ENCODE results near the gene DGKI.

The DGKI gene

DNA sequence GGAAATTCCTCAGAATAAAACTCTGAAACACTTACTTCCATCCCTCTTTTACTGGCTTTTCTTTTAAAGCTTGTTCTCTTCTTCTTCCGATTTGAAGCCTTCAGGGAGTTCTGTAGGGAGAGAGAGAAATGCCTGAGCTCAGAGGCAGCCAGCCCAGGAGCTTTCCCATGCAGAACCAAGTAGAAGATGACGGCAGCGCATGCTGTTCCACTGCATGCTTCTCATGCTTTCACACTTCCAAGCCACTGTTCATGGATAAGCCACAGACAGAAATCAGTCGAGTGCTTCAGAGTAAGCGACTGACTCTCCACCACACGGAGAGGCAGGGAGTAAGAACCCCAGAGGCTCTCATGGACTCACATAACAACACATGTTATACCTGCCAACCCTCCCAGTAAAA lies 237.3 kb downstream of the DGKI start:
- no peak for DNase-seq (ENCODE audit: low read depth in 2 of 3, low spot score in 2 of 3)

DNA sequence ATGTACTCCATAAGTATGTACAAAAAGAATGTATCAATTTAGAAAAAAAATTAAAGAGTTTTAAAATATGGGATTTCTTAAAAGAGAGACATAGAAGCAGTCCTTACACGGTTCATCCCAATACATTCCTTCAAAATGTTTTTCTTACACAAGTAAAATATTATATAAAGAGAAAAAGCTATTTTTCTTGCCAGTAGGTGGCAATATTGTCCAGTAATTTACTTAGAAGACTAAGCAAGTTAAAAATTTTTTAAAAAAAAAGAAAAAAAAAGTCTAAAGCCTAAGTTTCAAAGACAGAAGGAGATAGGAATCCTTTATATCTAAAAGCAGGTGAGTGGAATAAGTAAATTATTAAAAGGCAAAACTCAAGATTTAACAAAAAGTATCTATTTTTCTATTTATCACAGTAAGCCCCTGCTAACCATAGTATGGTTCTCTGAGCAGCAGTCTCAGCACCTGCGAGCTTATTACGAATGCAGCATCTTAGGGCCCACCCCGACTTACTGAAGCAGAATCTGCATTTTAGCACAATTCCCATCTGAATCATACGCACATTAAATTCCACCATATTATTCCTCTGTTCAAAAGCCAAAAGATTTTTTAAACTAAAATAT lies 240.6 kb downstream of the DGKI start:
- no peak for DNase-seq (ENCODE audit: low read depth in 2 of 3, low spot score in 2 of 3)

- DNase-seq (ENCODE audit: low read depth in 2 of 3, low spot score in 2 of 3) = no peak
Observed at GRCh38 chr7:137603043-137603442, 243.7 kb downstream of the DGKI start.

- no peak for DNase-seq (ENCODE audit: low read depth in 2 of 3, low spot score in 2 of 3)
Observed at GRCh38 chr7:137601642-137602041, 245.1 kb downstream of the DGKI start.

GRCh38 chr7:137597856-137598255 lies 248.9 kb downstream of the DGKI start:
- no peak for DNase-seq (ENCODE audit: low read depth in 2 of 3, low spot score in 2 of 3)

GRCh38 chr7:137593115-137593711 lies 253.6 kb downstream of the DGKI start:
- DNase-seq (ENCODE audit: low read depth in 2 of 3, low spot score in 2 of 3) = no peak

DNA sequence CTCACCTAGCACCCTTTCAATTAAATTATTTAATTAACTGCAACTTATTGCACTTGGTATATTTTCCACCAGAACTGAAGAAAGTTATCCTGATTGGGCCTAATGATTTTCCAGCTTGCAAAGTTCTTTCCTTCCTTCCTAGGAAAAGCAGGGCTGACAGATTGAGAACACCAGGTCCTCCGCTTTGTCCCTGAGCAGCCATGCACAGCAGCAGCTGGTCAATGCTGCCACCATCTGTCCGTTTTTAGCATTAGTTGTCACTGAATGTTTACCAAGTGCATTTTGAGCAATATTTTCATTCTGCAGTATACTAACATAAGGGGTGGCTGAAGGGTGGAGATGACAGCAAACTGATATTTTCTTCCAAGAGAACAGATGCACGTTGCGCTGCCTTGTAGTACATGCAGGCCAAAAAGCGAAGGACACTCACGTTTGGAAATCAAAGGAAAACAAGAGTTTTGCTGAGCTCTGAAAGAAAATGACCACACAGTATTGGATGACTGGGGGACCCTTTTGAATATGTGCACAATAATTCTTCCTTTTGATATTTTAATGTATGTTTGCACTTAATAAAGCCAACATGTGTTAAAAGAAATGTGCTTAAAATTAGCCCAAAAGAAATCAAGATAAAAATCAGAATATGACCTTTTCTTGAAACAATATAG lies 254.4 kb downstream of the DGKI start:
- no peak for DNase-seq (ENCODE audit: low read depth in 2 of 3, low spot score in 2 of 3)

DNA sequence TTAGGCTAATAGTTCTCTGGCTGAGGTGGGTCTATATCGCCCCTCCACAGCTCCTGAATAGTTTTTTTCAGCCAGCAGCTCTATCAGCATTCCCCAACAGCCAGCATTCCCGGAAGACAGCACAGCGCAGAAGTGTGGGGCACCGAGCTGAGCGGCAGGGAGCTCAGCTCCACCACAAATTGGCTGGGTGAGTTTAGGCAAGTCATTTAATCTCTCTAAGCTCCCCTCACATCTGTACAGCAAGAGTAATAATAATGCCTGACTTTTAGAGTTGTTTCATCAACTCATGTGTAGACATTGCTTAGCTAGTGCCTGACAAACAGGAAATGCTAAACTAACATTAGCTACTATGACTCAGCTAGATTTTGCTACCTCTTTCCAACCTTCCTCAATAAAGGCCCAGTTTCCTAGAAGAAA lies 255.3 kb downstream of the DGKI start:
- DNase-seq (ENCODE audit: low read depth in 2 of 3, low spot score in 2 of 3) = no peak

GRCh38 chr7:137590756-137591305 lies 255.9 kb downstream of the DGKI start:
- no peak for DNase-seq (ENCODE audit: low read depth in 2 of 3, low spot score in 2 of 3)

GRCh38 chr7:137590071-137590755 lies 256.6 kb downstream of the DGKI start:
- no peak for DNase-seq (ENCODE audit: low read depth in 2 of 3, low spot score in 2 of 3)

GRCh38 chr7:137587326-137587725 lies 259.4 kb downstream of the DGKI start:
- no peak for DNase-seq (ENCODE audit: low read depth in 2 of 3, low spot score in 2 of 3)

GRCh38 chr7:137585591-137585990 lies 261.2 kb downstream of the DGKI start:
- no peak for DNase-seq (ENCODE audit: low read depth in 2 of 3, low spot score in 2 of 3)

DNA sequence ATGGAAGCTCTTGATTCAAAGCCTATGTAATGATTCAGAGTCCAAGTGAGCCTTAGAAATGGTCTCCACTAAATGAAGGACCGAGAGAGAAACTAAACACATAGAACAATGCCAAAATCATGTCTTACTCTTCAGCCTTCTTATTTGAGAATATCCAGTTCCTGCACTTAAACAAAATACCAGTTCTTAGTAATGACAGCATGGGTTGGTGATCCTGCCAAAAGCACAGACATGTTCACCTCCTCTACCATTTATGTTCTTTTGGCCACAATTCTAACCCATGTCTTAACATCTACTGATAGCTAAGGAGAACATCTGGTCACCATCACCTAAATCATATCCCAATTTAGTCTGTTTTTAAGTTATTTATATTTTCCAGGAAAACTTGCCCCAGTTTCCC lies 263.6 kb downstream of the DGKI start:
- no peak for DNase-seq (ENCODE audit: low read depth in 2 of 3, low spot score in 2 of 3)

- no peak for DNase-seq (ENCODE audit: low read depth in 2 of 3, low spot score in 2 of 3)
Observed at GRCh38 chr7:137579913-137580640, 266.7 kb downstream of the DGKI start.

DNA sequence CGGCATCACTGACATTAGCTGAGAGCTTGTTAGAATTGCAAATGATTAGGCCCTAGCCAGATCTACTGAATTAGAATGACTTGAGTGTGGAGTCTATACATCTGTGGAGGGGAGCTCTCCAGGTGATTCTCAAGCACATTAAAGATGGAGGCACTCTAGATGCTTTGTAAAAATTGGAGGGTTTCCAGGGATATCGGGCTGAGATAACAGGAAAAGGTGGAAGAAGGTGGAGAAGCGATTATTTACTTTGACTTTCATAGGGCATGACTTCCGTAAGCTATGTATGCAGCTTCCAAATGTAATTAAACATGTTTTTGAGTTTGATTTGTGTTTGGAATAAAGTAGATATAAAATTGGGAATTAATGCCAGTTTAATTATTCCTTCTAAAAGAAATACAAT lies 268.2 kb downstream of the DGKI start:
- no peak for DNase-seq (ENCODE audit: low read depth in 2 of 3, low spot score in 2 of 3)

DNA sequence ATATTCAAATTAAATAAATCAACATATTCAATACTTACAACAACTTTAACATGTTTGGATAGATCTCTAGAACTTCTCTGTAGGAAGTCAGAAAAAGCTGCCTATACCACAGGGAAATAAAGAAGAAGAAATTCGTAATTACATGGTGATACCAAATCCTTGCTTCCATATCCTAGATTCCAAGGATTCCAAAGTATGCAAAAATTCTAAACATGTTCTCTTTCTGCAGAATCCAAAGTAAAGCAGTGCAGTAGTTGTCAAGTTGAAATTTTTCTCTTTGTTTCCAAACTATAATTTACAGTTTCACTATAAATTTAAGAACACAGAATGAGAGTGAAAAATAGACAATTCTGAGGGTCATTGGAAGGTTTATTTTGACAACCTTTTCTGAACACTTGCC lies 269.6 kb downstream of the DGKI start:
- DNase-seq (ENCODE audit: low read depth in 2 of 3, low spot score in 2 of 3) = no peak

DNA sequence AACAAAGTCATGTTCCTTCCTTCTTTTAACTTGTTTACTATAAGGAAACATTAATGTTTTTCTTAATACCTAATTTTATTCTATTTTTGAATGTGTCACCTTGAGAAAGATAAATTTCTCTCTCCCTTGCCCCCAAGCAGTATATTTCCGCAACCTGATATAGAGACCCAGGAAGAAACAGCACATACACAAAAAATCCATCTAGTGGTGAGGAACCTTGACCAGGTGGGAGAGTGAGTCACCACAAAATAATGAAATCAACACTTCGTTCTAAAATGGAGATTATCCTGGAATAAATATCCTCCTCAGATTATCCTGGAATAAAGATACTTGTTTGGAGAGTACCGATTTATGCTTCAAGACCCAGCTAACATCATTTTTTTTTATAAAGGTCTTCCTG lies 270.3 kb downstream of the DGKI start:
- no peak for DNase-seq (ENCODE audit: low read depth in 2 of 3, low spot score in 2 of 3)

DNA sequence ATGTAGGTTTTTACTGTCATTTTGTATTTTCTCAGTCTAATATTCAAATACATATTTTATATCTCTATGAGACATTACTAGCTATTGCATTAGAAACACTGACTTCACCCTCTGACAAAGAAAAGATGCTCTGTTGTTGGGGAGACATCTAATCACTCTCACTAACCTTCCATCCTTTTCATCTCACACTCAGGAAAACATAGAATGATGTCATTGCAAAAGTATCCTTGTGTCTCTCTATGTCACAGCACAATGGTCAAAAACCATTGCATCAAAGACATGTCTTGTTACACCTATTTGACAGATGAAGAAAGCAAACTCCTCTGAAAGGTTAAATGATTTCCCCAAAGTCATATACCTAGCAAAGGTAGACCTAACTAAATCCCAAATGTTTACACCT lies 272.0 kb downstream of the DGKI start:
- DNase-seq (ENCODE audit: low read depth in 2 of 3, low spot score in 2 of 3) = no peak

- no peak for DNase-seq (ENCODE audit: low read depth in 2 of 3, low spot score in 2 of 3)
Observed at GRCh38 chr7:137572056-137572784, 274.6 kb downstream of the DGKI start.

DNA sequence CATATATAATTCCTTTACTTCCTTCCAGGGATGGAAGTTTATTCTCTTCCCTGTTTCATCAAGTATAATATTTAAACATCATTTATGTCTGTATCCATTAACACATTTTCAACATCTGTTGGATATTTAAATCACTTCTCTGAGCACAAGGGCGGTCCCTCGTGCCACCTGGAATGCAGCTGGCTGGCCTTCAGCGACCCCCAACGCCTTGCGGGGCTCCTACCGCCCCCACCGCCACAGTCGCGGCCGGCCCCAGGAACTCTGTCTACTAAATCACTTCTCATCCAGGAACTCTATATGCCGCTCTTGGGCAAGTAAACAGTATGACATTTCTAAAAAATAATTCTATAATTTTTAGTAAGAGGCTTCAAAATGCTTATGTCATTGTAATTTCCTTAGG lies 282.1 kb downstream of the DGKI start:
- DNase-seq (ENCODE audit: low read depth in 2 of 3, low spot score in 2 of 3) = no peak

DNA sequence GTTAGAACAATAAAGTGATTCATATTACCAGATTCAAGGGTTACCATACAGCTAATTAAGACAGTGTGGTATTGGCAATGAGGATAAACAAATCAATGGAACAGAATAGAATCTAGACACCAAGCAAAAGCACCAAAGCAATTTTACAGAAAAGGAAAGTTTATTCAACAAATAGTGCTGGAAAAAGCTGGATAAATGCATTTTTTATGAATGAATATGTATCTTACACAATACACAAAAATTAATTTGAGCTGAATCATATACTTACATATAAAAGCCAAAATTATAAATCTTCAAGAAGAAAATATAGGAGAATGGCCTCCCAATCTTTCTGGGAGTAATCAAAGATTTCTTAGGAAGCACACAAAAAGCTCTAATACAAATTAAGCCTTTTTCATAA lies 282.8 kb downstream of the DGKI start:
- DNase-seq (ENCODE audit: low read depth in 2 of 3, low spot score in 2 of 3) = no peak
